Osteoblast (primary cell): ENCODE data around the gene BDH1. TPM values are rescaled to one million over a fixed set of nuclear protein-coding genes. Genes with fewer than 3 reads are reported as not detected.

Experiments
- DNase-seq: peaks from one replicate; pipeline ENCODE4 v3.0.0; 2011; ENCODE audit warnings: low spot score, mixed read lengths; ENCODE audit not compliant: insufficient read length; ENCODE audit errors: missing footprints
- H2AFZ ChIP-seq: 2 replicates; pipeline ENCODE4 v1.6.0; 2011; ENCODE audit warnings: mild to moderate bottlenecking, low read length
- H3K27ac ChIP-seq: 2 replicates; pipeline ENCODE4 v1.5.1; 2011; ENCODE audit warnings: mild to moderate bottlenecking, low read depth, low read length, moderate library complexity
- H3K27me3 ChIP-seq: 2 replicates; pipeline ENCODE4 v1.6.0; 2012; ENCODE audit warnings: mild to moderate bottlenecking, control low read depth, inconsistent platforms, low read length, moderate library complexity; ENCODE audit not compliant: insufficient read depth
- H3K36me3 ChIP-seq: 2 replicates; pipeline ENCODE4 v1.5.1; 2011; ENCODE audit warnings: mild to moderate bottlenecking, low read length, control low read depth, moderate library complexity; ENCODE audit not compliant: insufficient read depth
- H3K4me1 ChIP-seq: 2 replicates; pipeline ENCODE4 v1.5.1; 2011; ENCODE audit warnings: mild to moderate bottlenecking, low read length, control low read depth, moderate library complexity; ENCODE audit not compliant: insufficient read depth
- H3K4me2 ChIP-seq: 2 replicates; pipeline ENCODE4 v1.6.0; 2011; ENCODE audit warnings: mild to moderate bottlenecking, low read length; ENCODE audit not compliant: insufficient read depth
- H3K4me3 ChIP-seq: fragments of 200-600 bp; sonication (generic); 3 replicates; pipeline ENCODE4 v1.5.1; 2012; ENCODE audit warnings: mild to moderate bottlenecking, low read length, inconsistent platforms; ENCODE audit not compliant: insufficient read depth
- H3K79me2 ChIP-seq: 2 replicates; pipeline ENCODE4 v1.6.0; 2012; ENCODE audit warnings: mild to moderate bottlenecking, low read length, control low read depth, inconsistent platforms; ENCODE audit not compliant: insufficient read depth
- H3K9me3 ChIP-seq: 2 replicates; pipeline ENCODE4 v1.5.1; 2011; ENCODE audit warnings: low read depth, low read length, control low read depth
- H4K20me1 ChIP-seq: 2 replicates; pipeline ENCODE4 v1.6.0; 2012; ENCODE audit warnings: mild to moderate bottlenecking, low read length, control low read depth; ENCODE audit not compliant: insufficient read depth
- CTCF ChIP-seq: IDR thresholded peaks from 2 replicates; pipeline ENCODE4 v1.5.1; 2011; ENCODE audit warnings: mild to moderate bottlenecking, low read depth, low read length, moderate library complexity; ENCODE audit errors: extremely low read depth
- total RNA-seq: library from RNA; depleted of rRNA; stranded (reverse); fragments of >200 nt; gene quantifications from 2 replicates; pipeline ENCODE4 v1.2.3, GENCODE V29; 2012

BDH1 gene
- total RNA-seq, 1 donor, result 5.8 TPM

GRCh38 chr3:197475514-197475913 lies 80.3 kb downstream of the BDH1 start:
- H3K79me2 ChIP-seq, result no peaks in the 10 kb centered on the region
- no peak for TF ChIP-seq CTCF
- no peaks in the 10 kb centered on the region for H3K9me3 ChIP-seq
- no peak overlapping the region for H3K4me2 ChIP-seq
- peaks cover 13% of the 10 kb centered on the region for H3K4me1 ChIP-seq
- no peak overlapping the region for H3K27ac ChIP-seq
- DNase-seq, result no peak
- H3K36me3 ChIP-seq, result no peaks in the 10 kb centered on the region
- H4K20me1 ChIP-seq, result no peaks in the 10 kb centered on the region
- H3K4me3 ChIP-seq, result no peak overlapping the region
- no peak overlapping the region for H2AFZ ChIP-seq
- no peaks in the 10 kb centered on the region for H3K27me3 ChIP-seq

- Histone ChIP-seq H3K79me2 (no peaks in the 10 kb centered on the region), H3K36me3 (no peaks in the 10 kb centered on the region), H2AFZ (no peak overlapping the region), H3K4me3 (no peak overlapping the region), H3K4me2 (no peak overlapping the region), H4K20me1 (no peaks in the 10 kb centered on the region), H3K27ac (no peak overlapping the region), H3K4me1 (peaks cover 18% of the 10 kb centered on the region), H3K27me3 (no peaks in the 10 kb centered on the region), H3K9me3 (no peaks in the 10 kb centered on the region)
- no peak for DNase-seq
- TF ChIP-seq CTCF, result no peak
Observed at GRCh38 chr3:197472151-197472550, 83.6 kb downstream of the BDH1 start.

GRCh38 chr3:197471221-197472010 lies 84.4 kb downstream of the BDH1 start:
- no peaks in the 10 kb centered on the region for H4K20me1 ChIP-seq
- no peak overlapping the region for H3K4me3 ChIP-seq
- no peaks in the 10 kb centered on the region for H3K79me2 ChIP-seq
- no peaks in the 10 kb centered on the region for H3K36me3 ChIP-seq
- H3K9me3 ChIP-seq, result no peaks in the 10 kb centered on the region
- H3K4me1 ChIP-seq, result peaks cover 25% of the 10 kb centered on the region
- H2AFZ ChIP-seq, result no peak overlapping the region
- H3K4me2 ChIP-seq, result no peak overlapping the region
- TF ChIP-seq CTCF, result no peak
- DNase-seq, result no peak
- no peaks in the 10 kb centered on the region for H3K27me3 ChIP-seq
- no peak overlapping the region for H3K27ac ChIP-seq

- peaks cover 33% of the 10 kb centered on the region for H3K4me1 ChIP-seq
Observed at GRCh38 chr3:197468866-197469382, 86.8 kb downstream of the BDH1 start.

More at GRCh38 chr3:197468866-197469382, 86.8 kb downstream of the BDH1 start:
- no peak for TF ChIP-seq CTCF
- Histone ChIP-seq H2AFZ (no peak overlapping the region), H3K27ac (no peak overlapping the region), H3K79me2 (no peaks in the 10 kb centered on the region), H3K36me3 (no peaks in the 10 kb centered on the region), H3K9me3 (no peaks in the 10 kb centered on the region), H3K4me2 (no peak overlapping the region), H4K20me1 (no peaks in the 10 kb centered on the region), H3K4me3 (no peak overlapping the region), H3K27me3 (no peaks in the 10 kb centered on the region)
- peak; percentile 88 for DNase-seq
